Measurements from ENCODE around the gene GIT2. TPM values are rescaled to one million over a fixed set of nuclear protein-coding genes. Genes with fewer than 3 reads are reported as not detected.
"Not testable (repeated sequence)": the region's sequence is repeated elsewhere in the genome, so short reads cannot be mapped to it uniquely, and the experiment has no call there.

Gene GIT2
- total and polyA plus RNA-seq, 2 of the 13 experiments (the other 11 are each of a cell fraction or from before 2014, with no cell fraction given): 18.4 to 19.8 TPM

DNA sequence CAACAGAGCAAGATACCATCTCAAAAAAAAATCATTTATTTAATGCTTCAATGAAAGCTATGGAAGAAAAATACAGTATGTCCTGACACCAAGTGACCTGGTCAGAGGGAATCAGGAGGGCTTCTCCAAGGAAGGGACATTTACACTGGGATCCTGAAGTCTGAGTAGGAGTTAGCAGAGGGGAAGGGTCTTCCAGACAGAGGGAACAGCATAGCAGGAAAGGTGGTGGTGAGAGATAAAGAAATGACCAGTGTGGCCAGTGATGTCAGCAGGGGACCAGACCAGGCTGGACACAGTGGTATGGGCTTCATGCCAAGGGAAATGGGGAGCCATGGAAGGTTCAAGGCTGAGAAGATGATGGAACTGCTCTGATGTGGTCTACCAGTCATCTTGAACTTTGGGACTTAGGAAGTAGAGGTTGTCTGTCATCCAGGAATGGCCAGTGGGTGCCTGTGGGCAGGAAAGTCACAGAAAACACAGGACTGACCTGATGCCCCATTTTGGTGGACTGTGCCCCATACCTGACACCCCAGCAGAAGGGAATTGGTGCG lies 103.9 kb downstream of the GIT2 start:
- CTCF ChIA-PET (ENCODE audit: low intra/inter-chr PET ratio, low total read pairs): no interaction called here
- Histone ChIP-seq H3K4me3 (replicated peaks in 1 of 3; ENCODE audit: insufficient read depth in 1 of 3, low read depth in 2 of 3, low read length in 3 of 3) (no peak overlapping the region), H3K27ac (ENCODE audit: extremely low read length, insufficient read depth, low read length) (no peak overlapping the region), H3K4me1 (ENCODE audit: insufficient read depth, low read length) (peaks cover 71% of the 10 kb centered on the region), H4K20me1 (ENCODE audit: insufficient read depth, low read length) (no peaks in the 10 kb centered on the region), H2AFZ (ENCODE audit: low read length) (no peak overlapping the region), H3K9ac (ENCODE audit: insufficient read depth, low read depth, low read length) (no peak overlapping the region), H3K36me3 (replicated peaks in 1 of 2; ENCODE audit: control insufficient read depth in 1 of 2, insufficient read depth in 2 of 2, low read length in 2 of 2) (no peaks in the 10 kb centered on the region), H3K9me3 (ENCODE audit: low read length) (no peaks in the 10 kb centered on the region), H3K4me2 (ENCODE audit: low read depth, low read length) (no peak overlapping the region), H3K27me3 (ENCODE audit: control insufficient read depth in 1 of 2, insufficient read depth in 2 of 2, low read length in 2 of 2) (peaks cover 0 to 3% of the 10 kb centered on the region in 2 experiments; a peak in 1 of 5 replicates), H3K79me2 (ENCODE audit: insufficient read depth, low read length) (no peaks in the 10 kb centered on the region)
- TF ChIP-seq, protein P1, sequence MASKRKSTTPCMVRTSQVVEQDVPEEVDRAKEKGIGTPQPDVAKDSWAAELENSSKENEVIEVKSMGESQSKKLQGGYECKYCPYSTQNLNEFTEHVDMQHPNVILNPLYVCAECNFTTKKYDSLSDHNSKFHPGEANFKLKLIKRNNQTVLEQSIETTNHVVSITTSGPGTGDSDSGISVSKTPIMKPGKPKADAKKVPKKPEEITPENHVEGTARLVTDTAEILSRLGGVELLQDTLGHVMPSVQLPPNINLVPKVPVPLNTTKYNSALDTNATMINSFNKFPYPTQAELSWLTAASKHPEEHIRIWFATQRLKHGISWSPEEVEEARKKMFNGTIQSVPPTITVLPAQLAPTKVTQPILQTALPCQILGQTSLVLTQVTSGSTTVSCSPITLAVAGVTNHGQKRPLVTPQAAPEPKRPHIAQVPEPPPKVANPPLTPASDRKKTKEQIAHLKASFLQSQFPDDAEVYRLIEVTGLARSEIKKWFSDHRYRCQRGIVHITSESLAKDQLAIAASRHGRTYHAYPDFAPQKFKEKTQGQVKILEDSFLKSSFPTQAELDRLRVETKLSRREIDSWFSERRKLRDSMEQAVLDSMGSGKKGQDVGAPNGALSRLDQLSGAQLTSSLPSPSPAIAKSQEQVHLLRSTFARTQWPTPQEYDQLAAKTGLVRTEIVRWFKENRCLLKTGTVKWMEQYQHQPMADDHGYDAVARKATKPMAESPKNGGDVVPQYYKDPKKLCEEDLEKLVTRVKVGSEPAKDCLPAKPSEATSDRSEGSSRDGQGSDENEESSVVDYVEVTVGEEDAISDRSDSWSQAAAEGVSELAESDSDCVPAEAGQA (IDR thresholded peaks at IDR 0.05; ENCODE audit: low read depth): no peak
- TF ChIP-seq, protein P1 (CRISPR knock-in tag; IDR thresholded peaks at IDR 0.05; ENCODE audit: borderline replicate concordance): no peak
- TF ChIP-seq ZBTB20 (CRISPR knock-in tag; IDR thresholded peaks at IDR 0.05; ENCODE audit: borderline replicate concordance, low read depth) (no peak), ZNF274 (CRISPR knock-in tag; IDR thresholded peaks at IDR 0.05) (no peak), RARA (CRISPR knock-in tag; IDR thresholded peaks at IDR 0.05) (peak; percentile 82), ZNF3 (CRISPR knock-in tag; IDR thresholded peaks at IDR 0.05) (0 out of 2 replicates have a peak, but pooled peaks have one; percentile 25), RELA (CRISPR knock-in tag; IDR thresholded peaks at IDR 0.05) (no peak), BCL6 (CRISPR knock-in tag; IDR thresholded peaks at IDR 0.05) (peak; percentile 50; the same call in 1 of the 2 replicates)
- TF ChIP-seq, protein P2, sequence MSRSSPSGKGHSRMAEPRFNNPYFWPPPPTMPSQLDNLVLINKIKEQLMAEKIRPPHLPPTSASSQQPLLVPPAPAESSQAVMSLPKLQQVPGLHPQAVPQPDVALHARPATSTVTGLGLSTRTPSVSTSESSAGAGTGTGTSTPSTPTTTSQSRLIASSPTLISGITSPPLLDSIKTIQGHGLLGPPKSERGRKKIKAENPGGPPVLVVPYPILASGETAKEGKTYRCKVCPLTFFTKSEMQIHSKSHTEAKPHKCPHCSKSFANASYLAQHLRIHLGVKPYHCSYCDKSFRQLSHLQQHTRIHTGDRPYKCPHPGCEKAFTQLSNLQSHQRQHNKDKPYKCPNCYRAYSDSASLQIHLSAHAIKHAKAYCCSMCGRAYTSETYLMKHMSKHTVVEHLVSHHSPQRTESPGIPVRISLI (CRISPR knock-in tag; IDR thresholded peaks at IDR 0.05; ENCODE audit: borderline replicate concordance): no peak
- DNase-seq (ENCODE audit: low spot score): no peak
- POLR2A ChIA-PET: no interaction called here
- whole genome bisulfite sequencing (ENCODE audit: low lambda C conversion rate): 30% methylated on average over 1 of the region's 1 CpG
- no peak for ATAC-seq
- intact Hi-C loops (cut with micrococcal nuclease; ENCODE audit: unreplicated experiment) (no loop called here), in situ Hi-C loops (cut with HindIII; ENCODE audit: extremely low pct_ligation_motif_present, low pct_unique_long_range_greater_than_20kb) (no loop called here)
- no peak for FAIRE-seq
- BruUV-seq (replicated peaks): no TSS peak

DNA sequence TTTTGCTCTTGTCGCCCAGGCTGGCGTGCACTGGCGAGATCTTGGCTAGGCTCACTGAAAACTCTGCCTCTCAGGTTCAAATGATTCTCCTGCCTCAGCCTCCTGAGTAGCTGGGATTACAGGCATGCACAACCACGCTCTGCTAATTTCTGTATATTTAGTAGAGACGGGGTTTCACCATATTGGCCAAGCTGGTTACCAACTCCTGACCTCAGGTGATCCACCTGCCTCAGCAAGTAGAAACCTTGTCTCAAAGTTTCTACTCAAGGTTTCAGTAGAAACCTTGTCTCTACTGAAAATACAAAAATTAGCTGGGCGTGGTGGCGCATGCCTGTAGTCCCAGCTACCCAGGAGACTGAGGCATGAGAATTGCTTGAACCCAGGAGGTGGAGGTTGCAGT lies 104.4 kb downstream of the GIT2 start:
- H3K27ac ChIP-seq (ENCODE audit: extremely low read length, insufficient read depth, low read length); POLR2A ChIA-PET; H2AFZ ChIP-seq (ENCODE audit: low read length); in situ Hi-C loops (cut with HindIII; ENCODE audit: extremely low pct_ligation_motif_present, low pct_unique_long_range_greater_than_20kb); H3K4me2 ChIP-seq (ENCODE audit: low read depth, low read length); H3K79me2 ChIP-seq (ENCODE audit: insufficient read depth, low read length); intact Hi-C loops (cut with micrococcal nuclease; ENCODE audit: unreplicated experiment); DNase-seq (ENCODE audit: low spot score); H3K9me3 ChIP-seq (ENCODE audit: low read length); FAIRE-seq; ATAC-seq; H3K4me3 ChIP-seq (replicated peaks in 1 of 3; ENCODE audit: insufficient read depth in 1 of 3, low read depth in 2 of 3, low read length in 3 of 3); H3K9ac ChIP-seq (ENCODE audit: insufficient read depth, low read depth, low read length); H4K20me1 ChIP-seq (ENCODE audit: insufficient read depth, low read length); H3K36me3 ChIP-seq (replicated peaks in 1 of 2; ENCODE audit: control insufficient read depth in 1 of 2, insufficient read depth in 2 of 2, low read length in 2 of 2); BruUV-seq (replicated peaks); H3K27me3 ChIP-seq (ENCODE audit: control insufficient read depth in 1 of 2, insufficient read depth in 2 of 2, low read length in 2 of 2); CTCF ChIA-PET (ENCODE audit: low intra/inter-chr PET ratio, low total read pairs): not testable (repeated sequence)
- peaks cover 66% of the 10 kb centered on the region for H3K4me1 ChIP-seq (ENCODE audit: insufficient read depth, low read length)
- 60% methylated on average over 7 of the region's 7 CpGs for WGBS (ENCODE audit: low lambda C conversion rate)

All from HepG2 (cell line).